K562 (cell line): Measurements from ENCODE around the gene BAD. TPM values are rescaled to one million over a fixed set of nuclear protein-coding genes. Genes with fewer than 3 reads are reported as not detected.

ENCODE experiments used
- ATF7 ChIP-seq: fragments of 450-650 bp; IDR thresholded peaks from 2 replicates; pipeline ENCODE4 v1.7.1; 2014; ENCODE audit warnings: mild to moderate bottlenecking, moderate library complexity
- BCLAF1 ChIP-seq, 2 experiments: fragments of 450-650 bp in 1 of 2; IDR thresholded peaks; 2 replicates each; pipeline ENCODE4 v1.6.1; 2011 to 2017; ENCODE audit warnings: low read depth in 2 of 2, antibody characterized with exemption in 1 of 2, borderline replicate concordance in 1 of 2, low read length in 1 of 2, mild to moderate bottlenecking in 1 of 2, mixed read lengths in 1 of 2; ENCODE audit not compliant: control insufficient read depth in 1 of 2
- CEBPZ ChIP-seq: fragments of 150-350 bp; IDR thresholded peaks from 2 replicates; pipeline ENCODE4 v1.6.1; 2014; ENCODE audit warnings: low read depth, mild to moderate bottlenecking, low read length, borderline replicate concordance
- CTCF ChIP-seq, 3 experiments: IDR thresholded peaks in 2 of 3; conservative IDR thresholded peaks in 1 of 3; 2 replicates each; pipeline ENCODE4 v1.5.1; 2011 to 2012; ENCODE audit warnings: low read length in 3 of 3, mild to moderate bottlenecking in 3 of 3, control low read depth in 2 of 3, improper control_type of control experiment in 1 of 3, inconsistent platforms in 1 of 3, low read depth in 1 of 3, mixed read lengths in 1 of 3, moderate library complexity in 1 of 3; ENCODE audit not compliant: insufficient read depth in 2 of 3
- EGR1 ChIP-seq: fragments of 450-650 bp; conservative IDR thresholded peaks from 2 replicates; pipeline ENCODE4 v1.6.1; 2017; ENCODE audit warnings: mild to moderate bottlenecking
- ELF1 ChIP-seq: fragments of 200-800 bp; sonication (Bioruptor generic); IDR thresholded peaks from 2 replicates; pipeline ENCODE4 v1.6.1; 2016; ENCODE audit warnings: missing genetic modification characterization, missing compliant biosample characterization
- ETS1 ChIP-seq: conservative IDR thresholded peaks from 2 replicates; pipeline ENCODE4 v1.6.1; 2011; ENCODE audit warnings: low read depth, mild to moderate bottlenecking, low read length; ENCODE audit not compliant: control insufficient read depth
- PHTF2 ChIP-seq: fragments of 250-450 bp; sonication (Bioruptor Pico); IDR thresholded peaks from 2 replicates; pipeline ENCODE4 v1.5.0; 2021; ENCODE audit warnings: mild to moderate bottlenecking
- PYGO2 ChIP-seq: fragments of 450-650 bp; IDR thresholded peaks from 2 replicates; pipeline ENCODE4 v1.6.1; 2016; ENCODE audit warnings: mild to moderate bottlenecking, missing genetic modification characterization, moderate library complexity, missing compliant biosample characterization
- RNF2 ChIP-seq: sonication (generic); IDR thresholded peaks from 2 replicates; pipeline ENCODE4 v1.6.1; 2016
- USF2 ChIP-seq: sonication (generic); formaldehyde crosslinking; IDR thresholded peaks from 2 replicates; pipeline ENCODE4 v1.5.0; 2020; ENCODE audit warnings: missing genetic modification reagents
- ZBTB26 ChIP-seq: fragments of 450-650 bp; formaldehyde crosslinking; IDR thresholded peaks from 2 replicates; pipeline ENCODE4 v1.4.0; 2022; ENCODE audit warnings: missing genetic modification characterization
- ZNF24 ChIP-seq: fragments of 450-650 bp; IDR thresholded peaks from 2 replicates; pipeline ENCODE4 v1.6.1; 2016
- ZNF584 ChIP-seq: fragments of 200-800 bp; sonication (Bioruptor generic); IDR thresholded peaks from 2 replicates; pipeline ENCODE4 v1.6.1; 2016; ENCODE audit warnings: low read depth, mild to moderate bottlenecking, missing genetic modification characterization, missing compliant biosample characterization
- polyA plus RNA-seq, 8 experiments: library from polyadenylated mRNA; depleted of rRNA in 4 of 8; stranded (reverse) in 5 of 8; unstranded in 3 of 8; fragments of >200 nt; fragmentation: Nextera tagmentation in 2 of 8; fragmentation: Illumina TruSeq in 1 of 8; extraction: Ambion mirVana in 2 of 8; extraction: Trizol in 1 of 8; gene quantifications; 2 replicates each; pipeline versions ENCODE4 v1.2.1 to v1.2.3, GENCODE V29; 2011 to 2014; ENCODE audit warnings: inconsistent platforms in 1 of 8, missing spikeins in 1 of 8
- total RNA-seq, 7 experiments: library from RNA; depleted of rRNA in 6 of 7; stranded (reverse); fragments of >200 nt in 6 of 7; fragmentation: Illumina TruSeq in 2 of 7; extraction: Trizol in 2 of 7; gene quantifications; 2 replicates each; pipeline versions ENCODE4 v1.2.1 to v1.2.3, GENCODE V29; 2011 to 2021; ENCODE audit warnings: low replicate concordance in 1 of 7

The BAD gene
- total and polyA plus RNA-seq, 9 of the 15 experiments (the other 6 are each of a cell fraction or from before 2014, with no cell fraction given): 0.61 to 45.6 (median 11.8) TPM

GRCh38 chr11:64317325-64317960 lies 33.0 kb upstream of the BAD start, which contains the start of gene TRMT112 (continued):
- TF ChIP-seq BCLAF1 (IDR thresholded peaks at IDR 0.05; ENCODE audit: borderline replicate concordance in 1 of 2, control insufficient read depth in 1 of 2, low read depth in 2 of 2, low read length in 1 of 2): 0 out of 4 replicates have a peak, but pooled peaks of 1 of the 2 experiments have one; percentile 3
- no peak for TF ChIP-seq PHTF2
- TF ChIP-seq ATF7: peak; percentile 36
- peak; percentile 98 for TF ChIP-seq ELF1 (tag)
- TF ChIP-seq ZNF584 (CRISPR knock-in tag): no peak
- TF ChIP-seq USF2: peak; percentile 81
- TF ChIP-seq CTCF (IDR thresholded peaks at IDR 0.05 in 2 of 3, conservative IDR thresholded peaks at IDR 0.05 in 1 of 3; ENCODE audit: insufficient read depth in 2 of 3, low read depth in 1 of 3, low read length in 3 of 3): 0 out of 6 replicates have a peak, but pooled peaks of 1 of the 3 experiments have one; percentile 0
- TF ChIP-seq EGR1: peak; percentile 30; the same call in 1 of the 2 replicates
- no peak for TF ChIP-seq ZBTB26
- TF ChIP-seq RNF2: 0 out of 2 replicates have a peak, but pooled peaks have one; percentile 7
- no peak for TF ChIP-seq ZNF24
- TF ChIP-seq ETS1: peak; percentile 43; the same call in 1 of the 2 replicates
- TF ChIP-seq PYGO2 (tag): no peak
- TF ChIP-seq CEBPZ: no peak
